Central memory CD4-positive, alpha-beta T cell (primary cell): ENCODE data around the gene NUP210L.
"Not testable (repeated sequence)": the region's sequence is repeated elsewhere in the genome, so short reads cannot be mapped to it uniquely, and the experiment has no call there.

Experiments
- DNase-seq: peaks from one replicate; pipeline ENCODE4 v3.0.0; 2022

Gene NUP210L

DNA sequence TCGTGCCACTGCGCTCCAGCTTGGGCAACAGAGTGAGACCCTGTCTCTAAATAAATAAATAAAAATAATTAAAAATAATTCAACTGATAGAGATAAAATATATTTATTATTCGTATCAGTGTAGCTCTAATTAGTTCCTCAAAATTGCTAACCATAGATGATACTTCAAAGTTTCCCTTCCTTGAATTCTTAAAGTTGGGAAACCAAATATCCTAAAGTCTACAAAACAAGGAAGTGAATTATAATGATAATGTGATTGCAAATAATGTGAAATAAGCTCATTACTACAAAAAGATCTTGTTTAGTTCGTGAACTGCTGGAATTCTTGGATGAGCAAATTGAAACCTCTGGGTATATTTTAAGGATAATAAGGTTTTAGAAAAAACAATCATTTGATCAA, 60.5 kb downstream of the NUP210L start:
- no peak for DNase-seq

DNA sequence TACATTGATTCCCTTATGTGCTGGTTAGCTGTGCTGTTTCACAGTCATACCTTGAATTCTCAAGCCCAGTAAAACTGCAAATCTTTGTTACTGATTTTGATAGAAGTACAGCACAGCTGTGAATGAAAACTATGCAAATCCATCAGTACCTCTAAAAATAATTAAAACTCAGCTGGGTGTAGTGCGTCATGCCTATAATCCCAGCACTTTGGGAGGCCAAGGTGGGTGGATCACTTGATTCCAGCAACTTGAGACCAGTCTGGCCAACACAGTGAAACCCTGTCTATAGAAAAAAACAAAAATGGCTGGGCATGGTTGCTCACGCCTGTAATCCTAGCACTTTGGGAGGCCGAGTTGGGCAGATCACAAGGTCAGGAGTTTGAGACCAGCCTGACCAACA, 61.2 kb downstream of the NUP210L start:
- no peak for DNase-seq

DNA sequence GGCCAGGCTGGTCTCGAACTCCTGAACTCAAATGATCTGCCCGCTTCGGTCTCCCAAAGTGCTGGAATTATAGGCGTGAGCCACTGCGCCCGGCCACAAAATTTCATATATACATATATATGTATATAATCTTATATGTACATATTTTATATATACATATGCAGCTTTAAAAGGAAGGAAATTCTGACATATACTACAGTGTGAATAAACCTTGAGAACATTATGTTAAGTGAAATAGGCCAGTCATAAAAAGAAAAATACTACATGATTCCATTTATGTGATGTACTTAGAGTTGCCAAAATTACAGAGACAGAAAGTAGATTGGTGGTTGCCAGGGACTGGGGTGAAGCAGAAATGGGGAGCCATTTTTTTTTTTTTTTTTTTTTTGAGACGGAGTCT, 63.2 kb downstream of the NUP210L start:
- DNase-seq = no peak

DNA sequence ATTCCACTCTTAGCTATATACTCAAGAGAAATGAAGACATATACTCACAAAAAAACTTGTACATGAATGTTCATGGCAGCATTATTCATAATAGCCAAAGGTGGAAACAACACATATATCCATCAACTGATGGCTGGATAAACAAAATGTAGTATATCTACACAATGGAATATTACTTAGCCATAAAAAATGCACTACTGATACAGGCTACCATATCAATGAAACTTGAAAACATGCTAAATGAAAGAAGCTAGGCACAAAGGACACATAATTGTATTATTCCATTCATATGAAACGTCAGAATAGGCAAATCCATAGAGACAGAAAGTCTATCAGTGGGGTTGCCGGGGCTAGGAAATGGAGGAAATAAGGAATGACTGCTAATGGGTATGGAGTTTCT, 67.3 kb downstream of the NUP210L start:
- DNase-seq = no peak

DNA sequence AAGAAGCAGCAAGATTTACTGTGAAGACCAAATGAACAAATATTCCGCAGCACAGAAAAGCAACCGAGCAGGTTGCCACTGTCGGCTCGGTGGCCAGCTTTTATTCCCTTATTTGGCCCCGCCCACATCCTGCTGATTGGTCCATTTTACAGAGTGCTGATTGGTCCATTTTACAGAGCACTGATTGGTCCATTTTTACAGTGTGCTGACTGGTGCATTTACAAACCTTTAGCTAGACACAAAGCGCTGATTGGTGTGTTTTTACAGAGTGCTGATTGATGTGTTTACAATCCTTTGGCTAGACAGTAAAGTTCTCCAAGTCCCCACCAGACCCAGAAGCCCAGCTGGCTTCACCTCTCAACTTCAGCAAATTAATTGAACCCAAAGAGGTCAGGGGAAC, 71.8 kb downstream of the NUP210L start:
- not testable (repeated sequence) for DNase-seq

DNA sequence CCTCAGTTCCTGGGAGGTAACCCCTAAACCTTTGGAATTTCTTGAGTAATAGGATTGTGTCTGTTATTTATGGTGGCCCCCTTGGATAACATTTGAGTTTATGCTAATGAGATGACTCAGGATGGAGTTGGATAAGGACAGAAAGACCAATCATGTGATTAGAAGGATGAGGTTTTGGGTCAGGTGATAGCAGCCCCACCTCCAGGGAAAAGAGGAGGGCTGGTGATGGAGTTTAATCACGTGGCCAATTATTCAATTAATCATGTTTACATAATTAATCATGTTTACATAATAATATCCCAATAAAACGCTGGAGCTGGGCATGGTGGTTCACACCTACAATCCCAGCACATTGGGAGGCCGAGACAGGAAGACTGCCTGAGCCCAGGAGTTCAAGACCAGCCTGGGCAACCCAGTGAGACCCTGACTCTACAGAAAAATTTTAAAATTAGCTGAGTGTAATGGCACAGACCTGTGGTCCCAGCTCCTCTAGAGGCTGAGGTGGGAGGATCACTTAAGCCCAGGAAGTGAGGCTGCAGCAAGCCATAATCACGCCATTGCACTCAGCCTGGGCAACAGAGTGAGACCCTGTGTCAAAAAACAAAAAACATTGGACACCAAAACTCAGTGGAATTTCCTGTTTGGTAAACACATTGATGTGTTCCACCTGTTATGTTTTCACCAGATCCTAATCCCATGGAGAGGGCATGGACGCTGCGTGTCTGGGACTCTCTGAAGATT, 73.3 kb downstream of the NUP210L start:
- DNase-seq = no peak

DNA sequence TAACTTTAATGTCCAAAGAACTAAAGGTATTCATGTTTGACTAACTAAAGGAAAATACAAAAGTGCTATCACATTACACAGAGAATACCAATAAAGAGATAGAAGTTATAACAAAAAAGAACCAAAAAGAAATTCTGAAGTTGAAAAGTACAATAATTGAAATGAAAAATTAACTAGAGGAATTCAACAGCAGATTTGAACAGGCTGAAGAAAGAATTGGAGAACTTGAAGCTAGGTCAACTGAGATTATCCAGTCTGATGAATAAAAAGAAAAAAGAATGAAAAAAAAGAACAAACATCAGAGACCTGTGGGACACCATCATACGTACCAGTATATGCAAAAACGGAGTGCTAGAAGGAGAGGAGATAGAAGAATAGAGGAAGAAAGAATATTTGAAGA, 78.5 kb downstream of the NUP210L start:
- DNase-seq = no peak

DNA sequence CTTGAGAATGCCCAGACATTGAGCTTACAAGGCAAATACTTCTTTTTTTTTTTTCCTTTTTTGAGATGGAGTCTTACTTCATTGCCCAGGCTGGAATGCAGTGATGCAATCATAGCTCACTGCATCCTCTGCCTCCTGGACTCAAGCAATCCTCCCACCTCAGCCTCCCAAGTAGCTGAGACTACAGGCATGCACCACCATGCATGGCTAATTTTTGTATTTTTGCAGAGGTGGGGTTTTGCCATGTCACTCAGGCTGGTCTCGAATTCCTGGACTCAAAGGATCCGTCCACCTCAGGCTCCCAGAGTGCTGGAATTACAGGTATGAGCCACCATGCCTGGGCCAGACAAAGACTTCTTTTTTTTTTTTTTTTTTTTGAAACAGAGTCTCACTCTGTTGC, 79.1 kb downstream of the NUP210L start:
- DNase-seq = no peak

DNA sequence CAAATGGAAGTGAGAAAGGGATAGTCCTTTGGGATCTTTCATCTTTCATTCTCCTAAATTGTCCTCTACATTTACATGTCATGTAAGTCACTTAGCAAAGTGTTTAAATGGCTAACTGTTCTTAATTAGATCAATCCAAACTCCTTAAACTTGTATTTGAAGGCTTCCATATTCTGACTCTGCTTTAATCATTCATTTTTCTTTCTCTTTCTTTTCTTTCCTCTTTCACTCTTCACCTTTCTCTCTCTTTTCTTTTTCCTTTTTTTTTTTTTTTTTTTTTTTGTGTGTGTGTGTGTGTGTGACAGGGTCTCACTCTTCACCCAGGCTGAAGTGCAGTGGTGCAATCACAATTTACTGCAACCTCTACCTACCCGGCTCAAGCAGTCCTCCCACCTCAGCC, 92.6 kb downstream of the NUP210L start:
- DNase-seq = no peak

DNA sequence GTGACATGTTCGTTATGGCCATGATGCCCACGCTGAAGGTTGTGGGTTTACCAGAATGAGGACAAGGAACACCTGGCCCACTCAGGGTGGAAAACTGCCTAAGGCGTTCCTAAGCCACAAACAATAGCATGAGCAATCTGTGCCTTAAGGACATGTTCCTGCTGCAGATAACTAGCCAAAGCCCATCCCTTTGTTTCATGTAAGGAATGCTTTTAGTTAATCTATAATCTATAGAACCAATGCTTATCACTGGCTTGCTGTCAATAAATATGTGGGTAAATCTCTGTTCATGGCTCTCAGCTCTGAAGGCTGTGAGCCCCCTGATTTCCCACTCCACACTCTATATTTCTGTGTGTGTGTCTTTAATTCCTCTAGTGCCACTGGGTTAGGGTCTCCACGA, 107.4 kb downstream of the NUP210L start:
- DNase-seq = not testable (repeated sequence)

DNA sequence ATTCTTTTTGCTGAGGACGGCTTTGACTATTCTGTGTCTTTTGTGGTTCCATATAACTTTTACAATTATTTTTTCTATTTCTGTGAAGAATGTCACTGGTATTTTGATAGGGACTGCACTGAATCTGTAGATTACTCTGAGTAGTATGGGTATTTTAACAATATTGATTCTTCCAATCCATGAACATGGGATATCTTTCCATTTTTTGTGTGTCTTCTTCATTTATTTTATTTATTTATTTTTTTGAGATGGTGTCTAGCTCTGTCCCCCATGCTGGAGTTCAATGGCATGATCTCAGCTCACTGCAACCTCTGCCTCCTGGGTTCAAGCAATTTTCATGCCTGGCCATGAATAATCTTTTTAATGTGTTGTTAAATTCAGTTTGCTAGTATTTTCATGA, 121.2 kb downstream of the NUP210L start:
- not testable (repeated sequence) for DNase-seq

DNA sequence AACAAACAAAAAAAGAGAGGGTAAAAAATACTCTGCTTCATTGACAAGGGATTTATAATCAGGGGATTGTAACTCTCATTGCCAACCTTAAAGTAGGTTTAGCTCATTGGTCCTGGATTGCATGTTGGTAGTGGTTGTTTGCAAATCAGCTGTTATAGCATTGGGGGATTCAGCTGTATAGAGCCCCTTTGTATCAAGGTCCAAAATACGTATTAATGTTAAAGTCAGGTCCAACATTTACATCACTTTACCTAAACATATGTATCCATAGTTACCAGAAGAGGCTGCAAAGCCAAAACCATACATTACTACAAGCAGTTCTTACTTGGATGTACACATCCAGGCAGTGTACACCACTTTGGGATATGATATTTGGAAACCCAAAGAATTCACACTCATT, 134.9 kb downstream of the NUP210L start:
- DNase-seq = no peak

DNA sequence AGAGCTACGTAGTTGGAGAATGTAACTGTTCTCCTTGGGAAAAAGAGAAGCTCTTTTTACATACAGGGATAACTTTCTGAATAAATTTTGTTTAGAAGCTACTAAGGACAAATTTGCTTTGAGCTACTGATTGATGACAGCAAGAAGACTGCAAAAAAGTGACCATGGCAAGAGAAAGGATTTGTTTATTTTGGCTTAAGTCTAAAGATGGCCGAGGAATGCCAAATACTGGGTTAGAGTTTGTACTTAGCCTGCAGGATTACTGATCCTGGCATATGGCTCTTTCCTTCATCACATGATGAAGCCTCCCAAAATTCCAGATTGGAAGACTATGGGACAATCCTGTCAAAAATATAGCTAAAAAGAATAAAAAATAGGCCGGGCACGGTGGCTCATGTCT, 135.6 kb downstream of the NUP210L start:
- DNase-seq = no peak

DNA sequence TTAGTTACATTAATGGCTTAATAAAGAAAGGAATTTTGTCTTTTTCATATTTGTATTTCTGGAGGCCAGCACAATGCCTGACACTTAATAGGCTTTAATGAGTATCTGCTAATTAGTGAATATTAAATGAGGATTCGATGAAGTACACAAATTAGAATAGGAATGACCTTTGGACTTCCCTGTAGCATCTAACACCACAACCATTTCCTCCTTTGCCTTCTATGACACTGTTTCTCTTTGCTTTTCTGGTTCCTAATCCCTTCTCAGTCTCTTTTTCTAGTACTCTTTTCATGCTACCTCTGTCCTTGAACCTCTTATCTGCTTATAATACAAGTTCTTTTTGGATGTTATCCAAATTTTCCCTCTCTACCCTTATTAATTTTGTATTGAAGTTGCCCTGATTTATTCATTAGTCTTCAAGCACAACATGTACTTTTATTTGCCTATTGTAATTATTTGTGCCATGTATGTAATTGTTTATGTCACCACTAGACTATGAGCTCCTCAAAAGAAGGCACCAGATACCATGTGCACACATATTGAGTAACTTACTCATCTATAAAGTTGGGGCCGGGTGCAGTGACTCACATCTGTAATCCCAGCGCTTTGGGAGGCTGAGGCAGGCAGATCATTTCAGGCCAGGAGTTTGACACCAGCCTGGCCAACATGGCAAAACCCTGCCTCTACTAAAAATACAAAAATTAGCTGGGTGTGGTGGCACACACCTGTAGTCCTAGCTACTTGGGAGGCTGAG, 140.5 kb downstream of the NUP210L start:
- no peak for DNase-seq

DNA sequence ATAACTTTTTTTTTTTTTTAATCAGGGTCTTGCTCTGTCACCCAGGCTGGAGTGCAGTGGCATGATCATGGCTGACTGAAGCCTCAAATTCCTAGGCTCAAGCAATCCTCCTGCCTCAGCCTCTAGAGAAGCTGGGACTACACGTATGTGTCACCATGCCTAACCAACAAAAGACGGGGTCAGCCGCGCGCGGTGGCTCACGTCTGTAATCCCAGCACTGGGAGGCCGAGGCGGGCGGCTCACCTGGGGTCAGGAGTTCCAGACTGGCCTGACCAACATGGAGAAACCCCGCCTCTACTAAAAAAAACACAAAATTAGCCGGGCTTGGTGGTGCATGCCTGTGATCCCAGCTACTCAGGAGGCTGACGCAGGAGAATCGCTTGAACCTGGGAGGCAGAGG, 142.3 kb downstream of the NUP210L start:
- DNase-seq = not testable (repeated sequence)

DNA sequence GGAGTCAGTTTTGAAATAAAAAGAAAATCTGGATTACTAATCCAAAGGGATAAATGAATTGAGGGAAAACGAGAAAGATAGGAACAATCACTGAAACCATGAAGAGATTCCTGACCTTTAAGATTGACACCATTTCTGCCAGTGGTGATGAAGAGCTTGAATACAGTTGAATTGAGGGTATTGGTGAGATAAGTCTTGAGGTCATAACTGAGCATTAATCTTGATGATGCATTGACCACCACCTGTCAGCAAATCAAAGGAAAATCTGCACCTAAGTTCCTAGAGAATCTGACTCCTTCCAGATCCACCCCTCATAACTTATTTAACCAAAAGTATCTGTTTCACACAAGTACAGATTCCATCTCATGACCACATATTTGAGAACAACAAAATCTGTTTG, 142.7 kb downstream of the NUP210L start:
- DNase-seq = no peak

DNA sequence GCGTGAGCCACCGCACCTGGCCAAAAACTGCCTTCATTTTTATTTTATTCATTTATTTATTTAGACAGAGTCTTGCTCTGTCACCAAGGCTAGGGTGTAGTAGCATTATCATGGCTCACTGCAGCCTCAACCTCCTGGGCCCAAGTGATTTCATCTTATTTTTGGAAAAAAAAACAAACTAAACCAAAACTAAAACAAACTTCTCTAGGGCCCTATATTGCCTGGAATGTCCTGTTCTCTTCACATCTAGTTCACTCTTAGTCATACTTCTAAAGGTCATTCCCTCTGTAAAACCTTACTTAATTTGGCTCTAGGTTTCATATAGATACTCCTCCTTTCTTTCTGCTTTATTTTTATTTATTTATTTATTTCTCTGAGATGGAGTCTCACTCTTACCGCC, 148.7 kb downstream of the NUP210L start:
- no peak for DNase-seq

DNA sequence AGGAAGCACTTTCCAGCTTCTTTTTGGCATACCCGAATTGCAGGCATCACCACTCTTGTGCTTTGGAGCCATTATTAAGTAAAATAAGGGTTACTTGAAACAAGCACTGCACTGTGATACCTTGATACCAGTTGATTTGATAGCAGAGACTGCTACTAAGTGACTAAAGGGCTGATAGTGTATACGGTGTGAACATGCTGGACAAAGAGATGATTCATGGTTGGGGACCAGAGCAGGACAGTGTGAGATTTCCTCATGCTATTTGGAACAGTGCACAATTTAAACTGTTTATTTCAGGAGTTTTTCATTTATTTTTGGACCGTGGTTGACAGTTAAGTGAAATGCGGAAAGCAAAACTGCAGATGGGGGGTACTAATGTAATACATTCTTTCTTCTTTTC, 154.5 kb downstream of the NUP210L start:
- DNase-seq = no peak

DNA sequence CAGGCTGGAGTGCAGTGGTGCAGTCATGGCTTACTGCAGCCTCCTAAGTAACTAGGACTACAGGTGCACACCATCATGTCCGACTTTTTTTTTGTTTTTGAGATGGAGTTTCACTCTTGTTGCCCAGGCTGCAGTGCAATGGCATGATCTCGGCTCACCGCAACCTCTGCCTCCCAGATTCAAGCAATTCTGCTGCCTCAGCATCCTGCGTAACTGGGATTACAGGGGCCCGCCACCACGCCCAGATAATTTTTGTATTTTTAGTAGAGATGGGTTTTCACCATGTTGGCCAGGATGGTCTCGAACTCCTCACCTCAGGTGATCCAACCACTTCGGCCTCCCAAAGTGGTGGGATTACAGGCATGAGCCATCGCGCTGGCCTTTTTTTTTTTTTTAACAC, 158.0 kb downstream of the NUP210L start:
- not testable (repeated sequence) for DNase-seq

DNA sequence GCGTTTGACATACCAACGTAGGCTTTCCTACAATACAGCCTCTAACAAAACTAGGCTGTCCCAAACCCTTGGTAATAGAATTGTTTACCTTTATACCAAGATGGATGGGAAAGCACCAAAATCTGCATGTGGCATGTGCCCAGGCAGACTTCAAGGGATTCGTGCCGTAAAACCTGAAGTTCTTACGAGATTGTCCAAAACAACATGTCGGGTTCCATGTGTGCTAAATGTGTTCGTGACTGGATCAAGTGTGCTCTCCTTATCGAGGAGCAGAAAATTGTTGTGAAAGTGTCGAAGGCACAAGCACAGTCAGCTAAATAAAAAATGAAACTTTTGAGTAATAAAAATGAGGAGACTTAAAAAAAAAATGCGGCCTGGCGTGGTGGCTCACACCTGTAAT, 159.2 kb downstream of the NUP210L start:
- no peak for DNase-seq

DNA sequence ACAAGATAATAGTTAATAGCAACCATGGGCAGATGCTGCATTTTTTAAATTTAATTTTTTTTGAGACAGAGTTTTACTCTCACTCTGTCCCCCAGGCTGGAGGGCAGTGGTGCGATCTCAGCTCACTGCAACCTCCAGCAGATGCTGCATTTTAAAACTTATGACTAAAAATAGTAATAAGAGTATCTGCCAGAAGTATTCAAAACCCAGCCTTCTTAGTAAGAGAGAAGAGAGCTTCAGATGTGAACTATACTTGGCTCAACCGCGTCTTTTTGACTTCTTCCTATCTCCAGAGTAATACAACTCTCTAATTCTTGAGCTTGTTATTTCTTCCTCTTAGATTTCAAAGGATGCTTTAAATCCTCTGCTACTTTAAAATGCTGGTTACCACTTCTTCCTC, 159.7 kb downstream of the NUP210L start:
- DNase-seq = no peak

DNA sequence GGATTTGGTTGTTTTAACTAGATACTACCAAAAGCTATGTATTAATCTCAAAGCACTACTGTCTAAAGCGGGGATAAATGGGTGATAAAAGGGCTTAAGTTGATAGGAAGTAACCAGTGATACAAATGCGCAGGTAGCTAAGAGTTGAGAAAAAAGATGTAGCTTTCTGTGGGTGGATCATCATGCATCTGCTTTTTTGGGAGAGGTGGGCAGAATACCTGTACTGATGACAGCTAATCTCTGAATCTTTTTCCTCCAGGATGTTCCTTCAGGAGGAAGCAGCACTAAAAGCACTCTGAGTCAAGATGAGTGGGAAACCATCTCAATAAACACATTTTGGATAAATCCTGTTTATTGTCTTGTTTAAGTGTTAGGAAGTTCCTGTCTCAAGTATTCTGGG, 163.1 kb downstream of the NUP210L start:
- no peak for DNase-seq

DNA sequence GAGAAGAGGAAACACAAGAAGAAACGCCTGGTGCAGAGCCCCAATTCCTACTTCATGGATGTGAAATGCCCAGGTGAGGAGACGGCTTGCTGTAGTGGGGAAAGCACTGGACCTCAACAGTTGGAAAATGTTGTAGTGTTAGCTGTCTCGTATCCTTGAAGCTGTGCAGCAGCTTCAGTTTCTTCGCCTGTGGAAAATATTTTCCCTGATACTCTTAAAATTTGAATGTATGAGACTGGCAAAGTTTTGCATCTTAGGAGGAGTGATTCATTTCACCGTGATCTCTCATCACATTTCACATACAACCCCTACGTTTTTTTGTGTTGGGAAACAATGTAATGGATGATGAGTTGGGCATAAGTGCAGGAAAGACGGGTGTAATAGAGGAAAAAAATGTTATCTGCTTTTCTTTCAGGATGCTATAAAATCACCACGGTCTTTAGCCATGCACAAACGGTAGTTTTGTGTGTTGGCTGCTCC, 163.7 kb downstream of the NUP210L start:
- no peak for DNase-seq

DNA sequence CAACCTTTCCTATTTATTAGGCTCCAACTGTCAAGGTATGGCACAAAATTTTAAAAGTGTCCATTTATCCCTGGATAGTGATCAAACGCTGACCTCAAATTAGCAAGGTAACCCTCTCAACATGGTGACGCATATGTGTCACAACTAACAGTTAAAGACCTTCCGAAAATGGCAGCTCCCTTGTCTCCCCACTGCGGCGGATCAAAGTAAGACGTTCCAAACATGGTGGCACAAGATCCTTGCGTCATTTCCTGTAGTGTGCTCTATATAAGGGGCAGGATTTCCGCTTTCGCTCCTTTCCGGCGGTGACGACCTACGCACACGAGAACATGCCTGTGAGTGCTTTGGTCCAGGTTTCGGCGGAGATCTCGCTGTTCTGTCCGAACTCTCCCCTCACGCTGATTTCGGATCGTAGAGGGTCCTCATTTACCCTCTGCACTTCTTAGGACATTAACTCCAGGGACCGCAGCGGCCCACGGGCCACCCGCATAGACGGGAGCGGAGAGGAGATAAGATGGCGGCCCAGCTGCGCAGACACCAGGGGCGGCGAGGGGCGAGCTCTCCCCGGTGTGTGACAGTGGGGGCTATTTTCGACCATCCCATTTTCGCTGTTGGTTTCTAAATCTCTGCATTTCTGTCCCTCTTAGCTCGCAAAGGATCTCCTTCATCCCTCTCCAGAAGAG, 164.3 kb downstream of the NUP210L start, which contains the start of gene RPS27:
TSS of gene RPS27 (plus strand) at position 295 of the 683 bp plus-strand sequence. CDS start at position 330, 35 bp downstream.
- peak; percentile 93 for DNase-seq
